HepG2 (cell line): ENCODE measurements around the gene SMCO4. TPM values are rescaled to one million over a fixed set of nuclear protein-coding genes. Genes with fewer than 3 reads are reported as not detected.
A peak's percentile ranks its signal among the peaks of the same experiment; 100 is the strongest.

Experiments
- ATF4 ChIP-seq, 2 experiments: fragments of 450-650 bp in 1 of 2; sonication (generic) in 1 of 2; formaldehyde crosslinking; IDR thresholded peaks; 2 replicates each; pipeline versions ENCODE4 v1.5.0 to v1.8.0; 2020 to 2022; ENCODE audit warnings: mild to moderate bottlenecking in 1 of 2, missing genetic modification reagents in 1 of 2
- ATF7 ChIP-seq, 2 experiments: fragments of 450-650 bp in 1 of 2; sonication (generic) in 1 of 2; formaldehyde crosslinking in 1 of 2; IDR thresholded peaks; 2 replicates each; pipeline versions ENCODE4 v1.4.0 to v1.6.1; 2016 to 2020; ENCODE audit warnings: antibody characterized with exemption in 1 of 2, mild to moderate bottlenecking in 1 of 2, missing genetic modification reagents in 1 of 2
- CEBPG ChIP-seq: IDR thresholded peaks from 2 replicates; pipeline ENCODE4 v1.6.1; 2016
- ELF1 ChIP-seq: sonication (generic); formaldehyde crosslinking; IDR thresholded peaks from 2 replicates; pipeline ENCODE4 v1.4.0; 2020; ENCODE audit warnings: missing genetic modification reagents
- EP300 ChIP-seq, 3 experiments: sonication (generic) in 1 of 3; formaldehyde crosslinking in 1 of 3; IDR thresholded peaks; 2 replicates each; pipeline versions ENCODE4 v1.5.1 to v1.6.1; 2011 to 2020; ENCODE audit warnings: low read depth in 2 of 3, low read length in 2 of 3, borderline replicate concordance in 1 of 3, improper control_type of control experiment in 1 of 3, mild to moderate bottlenecking in 1 of 3, missing genetic modification reagents in 1 of 3, moderate library complexity in 1 of 3
- FOXP1 ChIP-seq, 2 experiments: fragments of 450-650 bp in 1 of 2; IDR thresholded peaks; 2 replicates each; pipeline ENCODE4 v1.6.1; 2017 to 2018; ENCODE audit warnings: antibody characterized with exemption in 1 of 2
- GABPB1 ChIP-seq: IDR thresholded peaks from 2 replicates; pipeline ENCODE4 v1.6.1; 2016; ENCODE audit warnings: mild to moderate bottlenecking, missing genetic modification reagents, moderate library complexity, missing compliant biosample characterization
- HOXA3 ChIP-seq: sonication (generic); formaldehyde crosslinking; IDR thresholded peaks from 2 replicates; pipeline ENCODE4 v1.5.0; 2020; ENCODE audit warnings: missing genetic modification reagents
- JUND ChIP-seq: sonication (generic); formaldehyde crosslinking; IDR thresholded peaks from 2 replicates; pipeline ENCODE4 v1.8.0; 2022; ENCODE audit warnings: mild to moderate bottlenecking, missing genetic modification reagents
- KDM1A ChIP-seq: IDR thresholded peaks from 2 replicates; pipeline ENCODE4 v1.6.1; 2016; ENCODE audit warnings: missing compliant biosample characterization
- KDM5A ChIP-seq: fragments of 200-600 bp; sonication (generic); IDR thresholded peaks from 2 replicates; pipeline ENCODE4 v1.7.0; 2018; ENCODE audit warnings: antibody characterized with exemption, mild to moderate bottlenecking, low read length, borderline replicate concordance
- KLF12 ChIP-seq: sonication (generic); formaldehyde crosslinking; IDR thresholded peaks from 2 replicates; pipeline ENCODE4 v1.4.0; 2020; ENCODE audit warnings: missing genetic modification reagents, borderline replicate concordance
- MAF1 ChIP-seq: sonication (generic); formaldehyde crosslinking; IDR thresholded peaks from 2 replicates; pipeline ENCODE4 v1.5.0; 2020; ENCODE audit warnings: missing genetic modification reagents, borderline replicate concordance
- MAX ChIP-seq: IDR thresholded peaks from 2 replicates; pipeline ENCODE4 v1.6.1; 2012; ENCODE audit warnings: inconsistent platforms
- NFKBIZ ChIP-seq: IDR thresholded peaks from 2 replicates; pipeline ENCODE4 v1.6.1; 2018; ENCODE audit warnings: missing genetic modification reagents, missing compliant biosample characterization
- NR2C2 ChIP-seq: sonication (generic); formaldehyde crosslinking; IDR thresholded peaks from 2 replicates; pipeline ENCODE4 v1.4.0; 2020; ENCODE audit warnings: missing genetic modification reagents, mild to moderate bottlenecking, moderate library complexity, borderline replicate concordance
- ONECUT2 ChIP-seq: sonication (generic); formaldehyde crosslinking; IDR thresholded peaks from 2 replicates; pipeline ENCODE4 v1.4.0; 2020; ENCODE audit warnings: missing genetic modification reagents
- RARA ChIP-seq: IDR thresholded peaks from 2 replicates; pipeline ENCODE4 v1.6.1; 2016; ENCODE audit warnings: missing genetic modification reagents, missing compliant biosample characterization
- SALL1 ChIP-seq: sonication (generic); formaldehyde crosslinking; IDR thresholded peaks from 2 replicates; pipeline ENCODE4 v1.8.0; 2022; ENCODE audit warnings: mild to moderate bottlenecking, missing genetic modification reagents
- TFDP2 ChIP-seq: sonication (generic); formaldehyde crosslinking; IDR thresholded peaks from 2 replicates; pipeline ENCODE4 v1.4.0; 2020; ENCODE audit warnings: missing genetic modification reagents
- ZMYM2 ChIP-seq: sonication (generic); formaldehyde crosslinking; IDR thresholded peaks from 2 replicates; pipeline ENCODE4 v1.8.0; 2022; ENCODE audit warnings: mild to moderate bottlenecking, missing genetic modification reagents
- ZMYM4 ChIP-seq: sonication (generic); formaldehyde crosslinking; IDR thresholded peaks from 2 replicates; pipeline ENCODE4 v1.8.1; 2023; ENCODE audit warnings: mild to moderate bottlenecking, missing genetic modification reagents
- ZNF367 ChIP-seq: sonication (generic); formaldehyde crosslinking; IDR thresholded peaks from 2 replicates; pipeline ENCODE4 v1.4.0; 2020; ENCODE audit warnings: missing genetic modification reagents, borderline replicate concordance
- ZNF543 ChIP-seq: sonication (generic); formaldehyde crosslinking; IDR thresholded peaks from 2 replicates; pipeline ENCODE4 v1.4.0; 2020; ENCODE audit warnings: mild to moderate bottlenecking, missing genetic modification reagents
- ZNF644 ChIP-seq: IDR thresholded peaks from 2 replicates; pipeline ENCODE4 v1.6.1; 2016; ENCODE audit warnings: low read depth
- ZNF878 ChIP-seq: sonication (generic); formaldehyde crosslinking; IDR thresholded peaks from 2 replicates; pipeline ENCODE4 v1.8.1; 2023; ENCODE audit warnings: mild to moderate bottlenecking, missing genetic modification reagents, moderate library complexity
- polyA plus RNA-seq, 8 experiments: library from polyadenylated mRNA; depleted of rRNA in 3 of 8; stranded (reverse) in 7 of 8; unstranded in 1 of 8; fragments of >200 nt; fragmentation: Illumina TruSeq in 4 of 8; extraction: Trizol in 4 of 8; gene quantifications; 2 replicates each; pipeline versions ENCODE4 v1.2.1 to v1.2.3, GENCODE V29; 2011 to 2016; ENCODE audit warnings: low read depth in 4 of 8, missing spikeins in 1 of 8, mixed read lengths in 1 of 8; ENCODE audit not compliant: insufficient read depth in 1 of 8
- total RNA-seq, 5 experiments: library from RNA; depleted of rRNA; stranded (reverse); fragments of >200 nt; fragmentation: Illumina TruSeq; extraction: Trizol; gene quantifications; 2 replicates each; pipeline ENCODE4 v1.2.3, GENCODE V29; 2016; ENCODE audit warnings: low read depth in 1 of 5
- TF ChIP-seq, protein P1 (sequence below): sonication (generic); formaldehyde crosslinking; IDR thresholded peaks from 2 replicates; pipeline ENCODE4 v1.4.0; 2020; ENCODE audit warnings: missing genetic modification reagents

Gene SMCO4
- total and polyA plus RNA-seq, 2 of the 13 experiments (the other 11 are each of a cell fraction or from before 2014, with no cell fraction given), result 10.6 to 28.5 TPM

DNA sequence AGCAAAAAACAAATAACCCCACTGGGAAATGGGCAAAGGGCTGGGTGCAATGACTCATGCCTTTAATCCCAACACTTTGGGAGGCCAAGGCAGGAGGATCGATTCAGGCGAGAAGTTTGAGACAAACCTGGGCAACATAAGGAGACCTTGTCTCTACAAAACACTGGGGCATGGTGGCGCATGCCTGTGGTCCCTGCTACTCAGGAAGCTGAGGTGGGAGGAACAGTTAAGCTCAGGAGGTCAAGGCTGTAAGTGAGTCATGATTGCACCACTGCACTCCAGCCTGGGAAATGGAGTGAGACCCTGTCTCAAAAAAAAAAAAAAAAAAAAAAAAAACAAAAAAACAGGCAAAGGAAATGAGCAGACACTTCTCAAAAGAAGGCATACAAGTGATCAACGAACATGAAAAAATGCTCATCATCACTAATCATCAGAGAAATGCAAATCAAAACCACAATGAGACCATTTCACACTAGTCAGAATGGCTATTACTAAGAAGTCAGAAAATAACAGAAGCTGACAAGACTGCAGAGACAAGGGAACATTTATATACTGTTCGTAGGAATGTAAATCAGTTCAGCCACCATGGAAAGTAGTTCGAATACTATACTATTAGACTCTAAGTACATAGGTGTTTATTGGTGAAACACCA is 48.2 kb upstream of the SMCO4 start (continued):
- TF ChIP-seq EP300 (IDR thresholded peaks at IDR 0.05; ENCODE audit: low read depth in 2 of 2, low read length in 2 of 2) (peak in 1 of 2 experiments; percentile 72; a peak in 2 of 4 replicates), EP300 (CRISPR knock-in tag; IDR thresholded peaks at IDR 0.05; ENCODE audit: borderline replicate concordance) (peak; percentile 64), KDM1A (peak; percentile 86), GABPB1 (peak; percentile 35), NFKBIZ (CRISPR knock-in tag) (peak; percentile 30; the same call in 1 of the 2 replicates), ZMYM2 (CRISPR knock-in tag) (peak; percentile 92), ELF1 (CRISPR knock-in tag) (0 out of 2 replicates have a peak, but pooled peaks have one; percentile 13), ATF7 (IDR thresholded peaks at IDR 0.05) (peak; percentile 39; the same call in 1 of the 2 replicates), ATF7 (CRISPR knock-in tag; IDR thresholded peaks at IDR 0.05) (no peak), KDM5A (no peak), ONECUT2 (CRISPR knock-in tag) (0 out of 2 replicates have a peak, but pooled peaks have one; percentile 40), MAF1 (CRISPR knock-in tag) (no peak), TFDP2 (CRISPR knock-in tag) (0 out of 2 replicates have a peak, but pooled peaks have one; percentile 24), RARA (CRISPR knock-in tag) (peak; percentile 86), MAX (peak; percentile 54; the same call in 1 of the 2 replicates), CEBPG (CRISPR knock-in tag) (peak; percentile 86), FOXP1 (IDR thresholded peaks at IDR 0.05) (no peak), FOXP1 (CRISPR knock-in tag; IDR thresholded peaks at IDR 0.05) (peak; percentile 52), ZNF367 (CRISPR knock-in tag) (no peak), JUND (CRISPR knock-in tag) (peak; percentile 96), ATF4 (CRISPR knock-in tag; IDR thresholded peaks at IDR 0.05) (peak in 1 of 2 experiments; percentile 78; a peak in 2 of 4 replicates), ZMYM4 (CRISPR knock-in tag) (peak; percentile 61), ZNF543 (CRISPR knock-in tag) (no peak), KLF12 (CRISPR knock-in tag) (peak; percentile 44; the same call in 1 of the 2 replicates), HOXA3 (CRISPR knock-in tag) (peak; percentile 58; the same call in 1 of the 2 replicates), ZNF644 (CRISPR knock-in tag) (peak; percentile 73), NR2C2 (peak; percentile 61; the same call in 1 of the 2 replicates), SALL1 (CRISPR knock-in tag) (peak; percentile 78), ZNF878 (CRISPR knock-in tag) (0 out of 2 replicates have a peak, but pooled peaks have one; percentile 26)
- TF ChIP-seq, protein P1, sequence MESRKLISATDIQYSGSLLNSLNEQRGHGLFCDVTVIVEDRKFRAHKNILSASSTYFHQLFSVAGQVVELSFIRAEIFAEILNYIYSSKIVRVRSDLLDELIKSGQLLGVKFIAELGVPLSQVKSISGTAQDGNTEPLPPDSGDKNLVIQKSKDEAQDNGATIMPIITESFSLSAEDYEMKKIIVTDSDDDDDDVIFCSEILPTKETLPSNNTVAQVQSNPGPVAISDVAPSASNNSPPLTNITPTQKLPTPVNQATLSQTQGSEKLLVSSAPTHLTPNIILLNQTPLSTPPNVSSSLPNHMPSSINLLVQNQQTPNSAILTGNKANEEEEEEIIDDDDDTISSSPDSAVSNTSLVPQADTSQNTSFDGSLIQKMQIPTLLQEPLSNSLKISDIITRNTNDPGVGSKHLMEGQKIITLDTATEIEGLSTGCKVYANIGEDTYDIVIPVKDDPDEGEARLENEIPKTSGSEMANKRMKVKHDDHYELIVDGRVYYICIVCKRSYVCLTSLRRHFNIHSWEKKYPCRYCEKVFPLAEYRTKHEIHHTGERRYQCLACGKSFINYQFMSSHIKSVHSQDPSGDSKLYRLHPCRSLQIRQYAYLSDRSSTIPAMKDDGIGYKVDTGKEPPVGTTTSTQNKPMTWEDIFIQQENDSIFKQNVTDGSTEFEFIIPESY (CRISPR knock-in tag), result 0 out of 2 replicates have a peak, but pooled peaks have one; percentile 42
